Kidney (tissue), 14 donors: ENCODE results near the gene SORT1. TPM values are rescaled to one million over a fixed set of nuclear protein-coding genes. Genes with fewer than 3 reads are reported as not detected.

Experiments used
- DNase-seq, 5 donors: peaks; one replicate each; pipeline ENCODE4 v3.0.0-alpha.2; 2013 to 2020
- FAIRE-seq: peaks from 2 replicates; lab custom pipeline; 2012; peaks lifted over from hg19 to GRCh38; lab: Jason Lieb, UNC
- H3K27ac ChIP-seq, 2 donors: one replicate each; pipeline ENCODE4 v1.7.0; 2013; ENCODE audit warnings: low read depth in 2 of 2, low read length in 2 of 2, inconsistent platforms in 1 of 2
- H3K27me3 ChIP-seq: one replicate; pipeline ENCODE4 v1.7.1; 2013; ENCODE audit warnings: low read length, inconsistent platforms; ENCODE audit not compliant: control insufficient read depth, insufficient read depth
- H3K36me3 ChIP-seq, 3 donors: one replicate each; pipeline versions ENCODE4 v1.7.0 to v1.7.1; 2013; ENCODE audit warnings: low read length in 3 of 3, control low read depth in 1 of 3, inconsistent platforms in 1 of 3; ENCODE audit not compliant: insufficient read depth in 3 of 3, control insufficient read depth in 2 of 3
- H3K4me1 ChIP-seq, 3 donors: one replicate each; pipeline versions ENCODE4 v1.7.0 to v1.7.1; 2013; ENCODE audit warnings: low read length in 3 of 3, inconsistent platforms in 1 of 3, low read depth in 1 of 3; ENCODE audit not compliant: control insufficient read depth in 2 of 3, insufficient read depth in 2 of 3
- H3K4me3 ChIP-seq, 3 donors: one replicate each; pipeline versions ENCODE4 v1.7.0 to v1.8.1; 2013; ENCODE audit warnings: low read length in 3 of 3, control low read depth in 1 of 3, inconsistent platforms in 1 of 3
- H3K9ac ChIP-seq, 3 donors: one replicate each; pipeline versions ENCODE4 v1.7.0 to v1.7.1; 2013; ENCODE audit warnings: low read length in 3 of 3, control low read depth in 1 of 3, inconsistent platforms in 1 of 3
- H3K9me3 ChIP-seq, 3 donors: one replicate each; pipeline versions ENCODE4 v1.7.0 to v1.7.1; 2013; ENCODE audit warnings: low read length in 3 of 3, control low read depth in 1 of 3, inconsistent platforms in 1 of 3; ENCODE audit not compliant: control insufficient read depth in 2 of 3, insufficient read depth in 1 of 3
- CTCF ChIP-seq: IDR thresholded peaks from 3 replicates; pipeline ENCODE4 v1.5.1; 2012; ENCODE audit warnings: mild to moderate bottlenecking, moderate library complexity, borderline replicate concordance; ENCODE audit not compliant: insufficient read depth; ENCODE audit errors: extremely low read depth
- intact Hi-C: fragments of 100-400 bp; cut with DNase I; formaldehyde crosslinking; loops from one replicate; pipeline ENCODE4 v1.11.1; 2022
- polyA plus RNA-seq: library from polyadenylated mRNA; stranded (reverse); fragments of 350-450 nt; fragmentation: Illumina TruSeq; extraction: RNeasy Lipid Tissue Mini Kit (QIAGEN cat#74804); gene quantifications from one replicate; pipeline ENCODE4 v1.2.3, GENCODE V29; 2014; ENCODE audit warnings: low read depth, low replicate concordance; ENCODE audit not compliant: insufficient read depth
- total RNA-seq: library from RNA; stranded (reverse); fragmentation: NEBNext Ultra II Directional; extraction: Animal tissue kit (Norgen Biotek cat#: 25700); gene quantifications from one replicate; pipeline ENCODE4 v1.2.1, GENCODE V29; 2021
- donor health status: control.
- donor health status: control.
- donor health status: control.
- donor health status: control.
- donor health status: control.
- donor health status: DM: yes; HTN: yes; CAD: no.
- donor health status: Normal renal cell carcinoma (clear cell type).

The SORT1 gene
- total and polyA plus RNA-seq, 2 donors from 2014 or later, result 33.5 to 169 TPM

DNA sequence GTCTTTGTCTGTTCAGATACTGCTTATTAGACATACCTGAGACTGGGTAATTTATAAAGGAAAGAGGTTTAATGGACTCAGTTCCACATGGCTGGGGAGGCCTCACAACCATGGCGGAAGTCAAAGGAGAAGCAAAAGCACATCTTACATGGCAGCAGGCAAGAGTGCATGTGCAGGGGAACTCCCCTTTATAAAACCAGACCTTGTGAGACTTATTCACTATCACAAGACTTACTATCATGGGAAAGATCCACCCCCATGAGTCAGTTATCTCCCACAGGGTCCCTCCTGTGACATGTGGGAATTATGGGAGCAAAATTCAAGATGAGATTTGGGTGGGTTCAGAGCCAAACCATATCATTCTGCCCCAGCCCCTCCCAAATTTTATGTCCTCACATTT is 35.6 kb upstream of the SORT1 start:
- intact Hi-C loops, result no loop called here
- H3K27me3 ChIP-seq, result no peaks in the 10 kb centered on the region
- peaks cover 0 to 14% (median 3%) of the 10 kb centered on the region in 3 donors for H3K4me1 ChIP-seq
- DNase-seq, result no peak
- no peak overlapping the region for H3K9ac ChIP-seq
- no peak for FAIRE-seq
- H3K9me3 ChIP-seq, result no peaks in the 10 kb centered on the region
- no peaks in the 10 kb centered on the region for H3K36me3 ChIP-seq
- H3K27ac ChIP-seq, result no peak overlapping the region
- no peak for TF ChIP-seq CTCF
- no peak overlapping the region for H3K4me3 ChIP-seq

DNA sequence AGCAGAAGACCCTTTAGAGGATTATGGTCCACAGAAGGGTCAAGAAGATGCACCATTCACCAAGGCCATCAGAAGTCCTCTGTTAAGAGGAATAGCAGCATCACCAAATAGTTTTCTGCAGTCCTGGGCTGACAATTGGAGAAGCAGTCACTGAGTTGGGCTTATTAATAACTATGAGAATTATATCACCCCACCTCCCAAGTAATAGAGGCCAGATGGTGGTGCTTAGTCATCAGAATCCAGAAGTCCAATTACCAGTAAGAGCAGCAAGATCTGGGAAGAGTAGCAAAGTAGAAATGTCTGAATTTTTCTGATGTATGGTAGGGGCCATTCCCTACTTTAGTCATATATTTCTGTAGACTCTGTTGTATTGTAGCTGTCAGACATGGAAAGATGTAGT is 34.6 kb upstream of the SORT1 start:
- Histone ChIP-seq H3K4me3 (no peak overlapping the region), H3K9ac (no peak overlapping the region), H3K9me3 (no peaks in the 10 kb centered on the region), H3K27me3 (no peaks in the 10 kb centered on the region), H3K36me3 (no peaks in the 10 kb centered on the region), H3K27ac (no peak overlapping the region), H3K4me1 (peaks cover 2 to 14% (median 4%) of the 10 kb centered on the region in 3 donors)
- no peak for DNase-seq
- no peak for TF ChIP-seq CTCF
- no peak for FAIRE-seq
- intact Hi-C loops, result no loop called here

DNA sequence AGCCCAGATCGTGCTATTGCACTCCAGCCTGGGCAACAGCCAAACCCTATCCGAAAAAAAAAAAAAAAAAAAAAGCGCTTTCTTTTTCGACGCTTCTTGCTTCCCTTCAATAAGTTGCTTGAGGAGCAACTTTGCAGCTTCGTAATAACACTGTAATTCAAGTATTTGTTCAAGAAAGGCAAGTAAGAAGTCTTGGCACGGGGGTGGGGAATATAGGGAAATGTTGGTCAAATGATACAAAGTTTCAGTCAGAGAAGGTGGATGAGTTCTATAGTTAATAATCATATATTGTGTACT is 29.4 kb upstream of the SORT1 start:
- H3K4me1 ChIP-seq, result peaks cover 4 to 8% (median 6%) of the 10 kb centered on the region in 3 donors
- H3K27me3 ChIP-seq, result no peaks in the 10 kb centered on the region
- DNase-seq (no peak), FAIRE-seq (no peak)
- no peak for TF ChIP-seq CTCF
- peak overlapping the region; percentile 78 to 94 (median 91) for H3K9ac ChIP-seq
- H3K4me3 ChIP-seq, result peak overlapping the region; percentile 63 to 94 (median 92)
- no peaks in the 10 kb centered on the region for H3K9me3 ChIP-seq
- no peaks in the 10 kb centered on the region for H3K36me3 ChIP-seq
- H3K27ac ChIP-seq, result peak overlapping the region; percentile 85 to 92
- intact Hi-C loops, result loop anchor here (10.0 kb wide), 1 partner anchor 98 kb away; no protein-coding TSS in a partner anchor
